Measurements from ENCODE around the gene ZBTB17. TPM values are rescaled to one million over a fixed set of nuclear protein-coding genes. Genes with fewer than 3 reads are reported as not detected.
A peak's percentile ranks its signal among the peaks of the same experiment; 100 is the strongest.

The ZBTB17 gene
- total and polyA plus RNA-seq, 2 of the 8 experiments (the other 6 are each of a cell fraction or from before 2014, with no cell fraction given) = 24.7 to 36.2 TPM

GRCh38 chr1:15899266-15899665 is 76.6 kb downstream of the ZBTB17 start:
- H3K4ac ChIP-seq (replicated peaks; ENCODE audit: insufficient read length, low read depth, low read length) = no peak overlapping the region
- no peaks in the 10 kb centered on the region for H3K23me2 ChIP-seq (ENCODE audit: low read depth, low read length)
- ChIA-PET POLR2A (ENCODE audit: partially characterized antibody) (interaction anchor here (1.0 to 1.6 kb wide), 2 partner anchors 13 to 138 kb away, joined by 3 read pairs; no protein-coding TSS in a partner anchor), CTCF (ENCODE audit: partially characterized antibody) (interaction anchor here (0.5 to 0.9 kb wide), 4 partner anchors 11 to 112 kb away, joined by 3 read pairs; no protein-coding TSS in a partner anchor)
- peaks cover 3% of the 10 kb centered on the region; the same call in 1 of the 2 replicates for H3K79me1 ChIP-seq (ENCODE audit: low read depth, low read length)
- H3K56ac ChIP-seq (replicated peaks; ENCODE audit: insufficient read length, low read depth, low read length) = no peak overlapping the region
- no peak overlapping the region for H3K27ac ChIP-seq (ENCODE audit: low read depth, low read length)
- 0 out of 8 replicates have a peak, but pooled peaks cover 0 to 3% (median 0%) of the 10 kb centered on the region in 4 experiments for H3K36me3 ChIP-seq (ENCODE audit: control insufficient read depth in 2 of 4, insufficient read depth in 4 of 4, low read length in 3 of 4)
- H4K5ac ChIP-seq (ENCODE audit: insufficient read length, low read depth, low read length) = no peak overlapping the region
- H3K27me3 ChIP-seq (replicated peaks in 1 of 4; ENCODE audit: control insufficient read depth in 3 of 4, extremely low read depth in 1 of 4, insufficient read depth in 3 of 4, low read length in 3 of 4) = no peaks in the 10 kb centered on the region
- WGBS, 2 experiments (ENCODE audit: extremely low coverage in 1 of 2, insufficient coverage in 1 of 2, insufficient read length in 1 of 2, insufficient replicate concordance in 2 of 2, low coverage in 1 of 2, low lambda C conversion rate in 2 of 2, missing lambda C conversion rate in 1 of 2) = 91% methylated on average over 9 of the region's 9 CpGs; no CpG with 5 or more reads in 1 of the 2 experiments
- H3K9ac ChIP-seq (replicated peaks in 1 of 4; ENCODE audit: extremely low read depth in 1 of 4, low read depth in 3 of 4, low read length in 3 of 4) = no peak overlapping the region
- H3K18ac ChIP-seq (ENCODE audit: extremely low read depth, low read length) = no peak overlapping the region
- no peak overlapping the region for H2BK12ac ChIP-seq (ENCODE audit: low read depth, low read length)
- no peak overlapping the region for H4K91ac ChIP-seq (replicated peaks; ENCODE audit: insufficient read length, low read length)
- H2BK20ac ChIP-seq (ENCODE audit: low read length) = no peak overlapping the region
- DNase-seq (ENCODE audit: low read depth in 1 of 2, low spot score in 2 of 2) (no peak), FAIRE-seq (no peak)
- H2BK120ac ChIP-seq (replicated peaks; ENCODE audit: low read depth, low read length) = no peak overlapping the region
- no peak overlapping the region for H3K23ac ChIP-seq (ENCODE audit: insufficient read length)
- H3K14ac ChIP-seq (ENCODE audit: insufficient read length) = no peak overlapping the region
- H3K79me2 ChIP-seq (ENCODE audit: control insufficient read depth in 1 of 2, insufficient read depth in 2 of 2, low read length in 2 of 2) = peaks cover 3 to 88% of the 10 kb centered on the region in 2 experiments; a peak in 3 of 4 replicates
- no peak for TF ChIP-seq CHD1 (IDR thresholded peaks at IDR 0.05; ENCODE audit: low read depth, low read length)
- TF ChIP-seq CREB1 (IDR thresholded peaks at IDR 0.05) = no peak
- TF ChIP-seq EP300 (IDR thresholded peaks at IDR 0.05; ENCODE audit: borderline replicate concordance in 1 of 2, low read depth in 2 of 2, low read length in 2 of 2) = no peak
- TF ChIP-seq E2F6 (IDR thresholded peaks at IDR 0.05) = no peak
- no peak for TF ChIP-seq KDM1A (IDR thresholded peaks at IDR 0.05; ENCODE audit: borderline replicate concordance, low read length)
- no peak for TF ChIP-seq SIRT6 (IDR thresholded peaks at IDR 0.05; ENCODE audit: low read length)
- no peak for TF ChIP-seq TCF12 (IDR thresholded peaks at IDR 0.05; ENCODE audit: low read depth, low read length)
- TF ChIP-seq PHF8 (conservative IDR thresholded peaks at IDR 0.05; ENCODE audit: low read depth, low read length) = no peak
- no peak for TF ChIP-seq TAF7 (optimal IDR thresholded peaks at IDR 0.05; ENCODE audit: borderline replicate concordance, low read depth, low read length)
- no peak for TF ChIP-seq HDAC6 (IDR thresholded peaks at IDR 0.05; ENCODE audit: low read depth, low read length)
- no peak overlapping the region for H2AK5ac ChIP-seq (ENCODE audit: low read depth, low read length)
- no peak overlapping the region for H2AFZ ChIP-seq (ENCODE audit: low read length)
- H3K4me1 ChIP-seq (replicated peaks in 1 of 4; ENCODE audit: control insufficient read depth in 3 of 4, insufficient read depth in 4 of 4, low read length in 3 of 4) = peaks cover 0 to 6% (median 0%) of the 10 kb centered on the region in 4 experiments; a peak in 2 of 7 replicates
- H2BK5ac ChIP-seq (ENCODE audit: low read depth, low read length) = 0 out of 2 replicates have a peak overlapping the region, but pooled peaks have one; percentile 1
- H3K9me3 ChIP-seq (ENCODE audit: insufficient read depth in 2 of 2, low read depth in 1 of 2, low read length in 1 of 2) = no peaks in the 10 kb centered on the region
- peaks cover 4 to 5% of the 10 kb centered on the region in 2 experiments for H4K20me1 ChIP-seq (replicated peaks in 1 of 2; ENCODE audit: control insufficient read depth in 1 of 2, insufficient read depth in 2 of 2, low read length in 2 of 2)
- no peak overlapping the region for H3K4me2 ChIP-seq (ENCODE audit: insufficient read depth in 1 of 2, low read depth in 2 of 2, low read length in 2 of 2)
- no peak overlapping the region for H2BK15ac ChIP-seq (ENCODE audit: low read length)
- no peak overlapping the region for H3K4me3 ChIP-seq (ENCODE audit: extremely low read depth in 1 of 4, insufficient read depth in 2 of 4, low read depth in 3 of 4, low read length in 4 of 4)
- 0 out of 2 replicates have a peak overlapping the region, but pooled peaks have one; percentile 0 for H4K8ac ChIP-seq (ENCODE audit: extremely low read depth, insufficient read depth, low read length)

Measured in H1 (cell line).